Skeletal muscle tissue (tissue), 4 donors: ENCODE data around the gene CHTF18. TPM values are rescaled to one million over a fixed set of nuclear protein-coding genes. Genes with fewer than 3 reads are reported as not detected.
"Not testable (repeated sequence)": the region's sequence is repeated elsewhere in the genome, so short reads cannot be mapped to it uniquely, and the experiment has no call there.

ENCODE experiments used
- H3K27ac ChIP-seq: one replicate; pipeline ENCODE4 v1.7.0; 2013; ENCODE audit warnings: mild to moderate bottlenecking, low read depth, low read length, inconsistent platforms
- H3K27me3 ChIP-seq, 3 donors: one replicate each; pipeline ENCODE4 v1.7.0; 2013; ENCODE audit warnings: low read length in 3 of 3; ENCODE audit not compliant: control insufficient read depth in 3 of 3, insufficient read depth in 3 of 3
- H3K36me3 ChIP-seq, 3 donors: one replicate each; pipeline ENCODE4 v1.7.0; 2013; ENCODE audit warnings: low read length in 3 of 3; ENCODE audit not compliant: control insufficient read depth in 3 of 3, insufficient read depth in 3 of 3
- H3K4me1 ChIP-seq, 3 donors: one replicate each; pipeline ENCODE4 v1.7.0; 2013; ENCODE audit warnings: low read length in 3 of 3, mild to moderate bottlenecking in 3 of 3; ENCODE audit not compliant: control insufficient read depth in 3 of 3, insufficient read depth in 3 of 3
- H3K4me3 ChIP-seq, 3 donors: one replicate each; pipeline ENCODE4 v1.7.0; 2013; ENCODE audit warnings: low read length in 3 of 3
- H3K9ac ChIP-seq, 3 donors: one replicate each; pipeline ENCODE4 v1.7.0; 2013; ENCODE audit warnings: low read length in 3 of 3, mild to moderate bottlenecking in 3 of 3, moderate library complexity in 2 of 3, low read depth in 1 of 3
- H3K9me3 ChIP-seq, 3 donors: one replicate each; pipeline ENCODE4 v1.7.0; 2013; ENCODE audit warnings: low read length in 3 of 3; ENCODE audit not compliant: control insufficient read depth in 3 of 3
- total RNA-seq: library from RNA; depleted of rRNA; stranded (reverse); fragments of >200 nt; gene quantifications from one replicate; pipeline ENCODE4 v1.2.3, GENCODE V29; 2014
- donor health status: Osteomylitis.

CHTF18 gene
- total RNA-seq, result 4.2 TPM

- peaks cover 5 to 13% (median 6%) of the 10 kb centered on the region in 3 donors for H3K36me3 ChIP-seq
- H3K27me3 ChIP-seq, result peaks cover 3 to 9% (median 6%) of the 10 kb centered on the region in 3 donors
- H3K9me3 ChIP-seq, result no peaks in the 10 kb centered on the region
- peak within 1 kb of the TSS; percentile 88 to 91 (median 91) for H3K9ac ChIP-seq
- H3K4me3 ChIP-seq, result peak within 1 kb of the TSS; percentile 87 to 90 (median 90)
- H3K27ac ChIP-seq, result no peak within 1 kb of the TSS
- H3K4me1 ChIP-seq, result peaks cover 11 to 24% (median 15%) of the 10 kb centered on the region in 3 donors
Observed at GRCh38 chr16:788399-789126, at the start of gene CHTF18. CHTF18 (plus strand) TSS chr16:788620; CDS start chr16:788685, 65 bp downstream.

DNA sequence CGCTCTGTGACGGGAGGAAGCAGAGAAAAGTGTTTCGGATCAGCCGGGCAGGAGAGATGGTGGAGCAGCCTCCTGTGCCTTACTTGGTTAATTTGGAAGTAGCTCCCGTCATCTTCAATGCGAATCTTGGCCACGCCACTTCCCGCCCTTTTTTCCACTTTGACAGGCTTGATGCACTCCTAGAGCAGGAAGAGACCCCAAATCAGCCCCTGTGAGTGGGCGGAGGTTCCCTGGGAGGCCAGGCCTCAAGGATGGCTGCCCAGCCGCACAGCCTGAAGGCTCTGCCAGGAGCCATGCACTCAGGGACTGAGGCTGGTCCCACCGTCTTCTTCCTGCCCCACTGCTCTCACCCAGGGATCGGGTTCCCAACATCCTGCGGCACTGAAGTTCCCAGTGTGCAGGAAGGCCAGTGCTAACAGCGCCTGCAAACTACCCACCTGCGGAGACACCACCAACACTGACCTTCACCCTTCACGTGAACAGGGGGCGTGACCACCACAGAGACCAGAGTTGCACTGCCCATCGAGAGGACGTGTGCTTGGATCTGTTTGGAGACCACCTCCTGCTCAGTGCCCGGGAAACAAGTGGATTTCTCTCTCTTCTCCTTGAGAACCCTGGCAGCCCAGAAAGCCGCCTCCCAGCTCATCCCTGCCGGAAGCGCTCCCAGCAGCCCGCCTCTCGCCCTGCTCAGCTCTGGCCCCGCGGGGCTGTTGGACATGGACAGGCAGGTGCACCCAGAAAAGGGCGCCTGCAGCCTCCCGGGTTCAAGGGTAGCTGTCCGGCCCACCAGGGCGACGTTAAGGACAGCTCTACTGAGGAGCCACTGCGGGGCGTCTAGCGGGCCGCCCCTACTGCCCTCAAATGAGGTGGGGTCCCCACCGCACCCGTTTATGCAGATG lies 48.6 kb upstream of the CHTF18 start:
- H3K36me3 ChIP-seq, result peaks cover 31 to 33% (median 33%) of the 10 kb centered on the region in 3 donors
- no peaks in the 10 kb centered on the region for H3K9me3 ChIP-seq
- peaks cover 13 to 16% (median 14%) of the 10 kb centered on the region in 3 donors for H3K4me1 ChIP-seq
- peak overlapping the region; percentile 72 to 86 (median 81) for H3K4me3 ChIP-seq
- peak overlapping the region; percentile 83 to 92 (median 88) for H3K9ac ChIP-seq
- H3K27ac ChIP-seq, result no peak overlapping the region
- H3K27me3 ChIP-seq, result peaks cover 0 to 15% (median 4%) of the 10 kb centered on the region in 3 donors

GRCh38 chr16:740459-740763 lies 48.0 kb upstream of the CHTF18 start:
- H3K27me3 ChIP-seq, result peaks cover 0 to 15% (median 4%) of the 10 kb centered on the region in 3 donors
- peak overlapping the region; percentile 72 to 86 (median 81) for H3K4me3 ChIP-seq
- peak overlapping the region; percentile 83 to 92 (median 88) for H3K9ac ChIP-seq
- peaks cover 13 to 16% (median 14%) of the 10 kb centered on the region in 3 donors for H3K4me1 ChIP-seq
- no peaks in the 10 kb centered on the region for H3K9me3 ChIP-seq
- peak overlapping the region; percentile 47 for H3K27ac ChIP-seq
- H3K36me3 ChIP-seq, result peaks cover 25 to 27% (median 27%) of the 10 kb centered on the region in 3 donors

- H3K36me3 ChIP-seq, result peaks cover 20 to 24% (median 22%) of the 10 kb centered on the region in 3 donors
- H3K27ac ChIP-seq, result peak within 1 kb of the TSS; percentile 47
- H3K9me3 ChIP-seq, result no peaks in the 10 kb centered on the region
- peaks cover 13 to 16% (median 14%) of the 10 kb centered on the region in 3 donors for H3K4me1 ChIP-seq
- peak within 1 kb of the TSS; percentile 72 to 86 (median 81) for H3K4me3 ChIP-seq
- peak within 1 kb of the TSS; percentile 83 to 92 (median 88) for H3K9ac ChIP-seq
- H3K27me3 ChIP-seq, result peaks cover 0 to 15% (median 4%) of the 10 kb centered on the region in 3 donors
Observed at GRCh38 chr16:740764-741505, 47.5 kb upstream of the CHTF18 start, which contains the start of gene CIAO3. CIAO3 (minus strand) TSS chr16:740997; CDS start chr16:740985, 12 bp downstream.

GRCh38 chr16:741986-742629 lies 46.3 kb upstream of the CHTF18 start:
- Histone ChIP-seq H3K9ac (no peak overlapping the region), H3K4me3 (no peak overlapping the region), H3K4me1 (peaks cover 13 to 16% (median 14%) of the 10 kb centered on the region in 3 donors), H3K27me3 (peaks cover 0 to 15% (median 4%) of the 10 kb centered on the region in 3 donors), H3K36me3 (peaks cover 10 to 15% (median 10%) of the 10 kb centered on the region in 3 donors), H3K27ac (no peak overlapping the region), H3K9me3 (no peaks in the 10 kb centered on the region)

- Histone ChIP-seq H3K27me3 (peaks cover 0 to 15% (median 4%) of the 10 kb centered on the region in 3 donors), H3K4me1 (peaks cover 13 to 16% (median 14%) of the 10 kb centered on the region in 3 donors)
- not testable (repeated sequence) for H3K9ac ChIP-seq, H3K4me3 ChIP-seq, H3K27ac ChIP-seq, H3K9me3 ChIP-seq, H3K36me3 ChIP-seq
Observed at GRCh38 chr16:742894-743293, 45.5 kb upstream of the CHTF18 start.

DNA sequence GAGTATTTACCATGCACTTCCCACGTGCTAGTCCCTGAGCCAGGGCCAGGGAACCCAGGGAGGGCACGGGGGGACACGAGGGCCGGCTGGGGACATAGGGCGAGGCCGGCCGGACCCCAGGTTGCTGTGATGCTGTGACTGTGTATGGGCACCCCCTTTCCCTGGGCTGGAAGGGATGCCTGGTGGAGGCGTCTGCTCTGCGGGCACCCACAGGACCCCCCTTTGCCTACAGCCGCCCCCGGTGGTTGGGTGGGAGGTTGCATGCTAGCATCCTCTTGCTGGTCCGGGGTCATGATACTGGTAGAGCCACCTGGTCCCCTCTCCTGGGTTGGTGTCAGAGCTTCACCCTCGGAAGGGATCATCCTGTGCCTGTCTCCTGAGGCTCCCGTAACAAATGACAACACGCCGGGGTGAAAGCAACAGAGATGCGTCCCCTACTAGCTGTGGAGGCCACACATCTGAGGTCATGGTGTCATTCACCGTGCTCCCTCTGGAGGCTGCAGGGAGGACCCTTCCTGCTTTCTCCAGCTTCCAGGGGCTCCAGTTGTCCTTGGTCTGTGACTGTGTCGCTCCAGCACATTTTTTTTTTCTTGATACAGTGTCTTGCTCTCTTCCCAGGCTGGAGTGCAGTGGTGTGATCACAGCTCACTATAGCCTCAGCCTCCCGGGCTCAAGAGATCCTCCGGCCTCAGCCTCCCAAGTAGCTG lies 44.5 kb upstream of the CHTF18 start:
- no peak overlapping the region for H3K27ac ChIP-seq
- H3K9me3 ChIP-seq, result no peaks in the 10 kb centered on the region
- peaks cover 13 to 16% (median 14%) of the 10 kb centered on the region in 3 donors for H3K4me1 ChIP-seq
- H3K27me3 ChIP-seq, result peaks cover 0 to 15% (median 4%) of the 10 kb centered on the region in 3 donors
- H3K36me3 ChIP-seq, result peaks cover 0 to 6% (median 3%) of the 10 kb centered on the region in 3 donors
- no peak overlapping the region for H3K4me3 ChIP-seq
- no peak overlapping the region for H3K9ac ChIP-seq

DNA sequence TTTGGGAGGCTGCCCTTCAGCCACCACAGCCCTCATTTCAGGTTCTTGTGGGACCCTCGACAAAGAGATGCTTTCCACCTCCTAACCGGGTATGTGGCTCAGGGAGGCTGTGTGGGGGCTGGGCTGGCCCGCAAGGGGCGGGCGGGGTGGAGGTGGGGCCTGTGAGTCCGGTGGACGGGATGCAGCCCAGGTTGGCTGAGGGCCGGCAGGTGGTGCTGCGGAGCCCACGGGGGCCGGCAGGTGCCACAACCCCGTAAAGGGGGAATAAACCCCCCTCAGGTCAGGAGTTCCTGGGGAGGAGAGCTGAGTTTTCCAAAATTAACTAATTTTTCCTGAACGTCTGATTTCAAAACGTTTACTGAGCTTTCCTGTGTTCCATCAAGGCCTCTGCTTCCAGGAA lies 42.7 kb upstream of the CHTF18 start:
- Histone ChIP-seq H3K9ac (no peak overlapping the region), H3K27ac (no peak overlapping the region), H3K4me3 (no peak overlapping the region)

More for the DNA sequence above, 42.7 kb upstream of the CHTF18 start:
- Histone ChIP-seq H3K4me1 (peaks cover 3 to 4% (median 3%) of the 10 kb centered on the region in 3 donors), H3K9me3 (no peaks in the 10 kb centered on the region), H3K36me3 (no peaks in the 10 kb centered on the region), H3K27me3 (peaks cover 0 to 19% (median 4%) of the 10 kb centered on the region in 3 donors)
